NCI-H1105 treated with DMSO at 0.1 percent for 48 hours (cell line): ENCODE measurements around the gene CCNG2.
"Not testable (repeated sequence)": the region's sequence is repeated elsewhere in the genome, so short reads cannot be mapped to it uniquely, and the experiment has no call there.

Experiments
- DNase-seq: peaks from one replicate; lab custom pipeline; 2025; lab: John Stamatoyannopoulos, UW

The CCNG2 gene, protein sequence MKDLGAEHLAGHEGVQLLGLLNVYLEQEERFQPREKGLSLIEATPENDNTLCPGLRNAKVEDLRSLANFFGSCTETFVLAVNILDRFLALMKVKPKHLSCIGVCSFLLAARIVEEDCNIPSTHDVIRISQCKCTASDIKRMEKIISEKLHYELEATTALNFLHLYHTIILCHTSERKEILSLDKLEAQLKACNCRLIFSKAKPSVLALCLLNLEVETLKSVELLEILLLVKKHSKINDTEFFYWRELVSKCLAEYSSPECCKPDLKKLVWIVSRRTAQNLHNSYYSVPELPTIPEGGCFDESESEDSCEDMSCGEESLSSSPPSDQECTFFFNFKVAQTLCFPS

DNA sequence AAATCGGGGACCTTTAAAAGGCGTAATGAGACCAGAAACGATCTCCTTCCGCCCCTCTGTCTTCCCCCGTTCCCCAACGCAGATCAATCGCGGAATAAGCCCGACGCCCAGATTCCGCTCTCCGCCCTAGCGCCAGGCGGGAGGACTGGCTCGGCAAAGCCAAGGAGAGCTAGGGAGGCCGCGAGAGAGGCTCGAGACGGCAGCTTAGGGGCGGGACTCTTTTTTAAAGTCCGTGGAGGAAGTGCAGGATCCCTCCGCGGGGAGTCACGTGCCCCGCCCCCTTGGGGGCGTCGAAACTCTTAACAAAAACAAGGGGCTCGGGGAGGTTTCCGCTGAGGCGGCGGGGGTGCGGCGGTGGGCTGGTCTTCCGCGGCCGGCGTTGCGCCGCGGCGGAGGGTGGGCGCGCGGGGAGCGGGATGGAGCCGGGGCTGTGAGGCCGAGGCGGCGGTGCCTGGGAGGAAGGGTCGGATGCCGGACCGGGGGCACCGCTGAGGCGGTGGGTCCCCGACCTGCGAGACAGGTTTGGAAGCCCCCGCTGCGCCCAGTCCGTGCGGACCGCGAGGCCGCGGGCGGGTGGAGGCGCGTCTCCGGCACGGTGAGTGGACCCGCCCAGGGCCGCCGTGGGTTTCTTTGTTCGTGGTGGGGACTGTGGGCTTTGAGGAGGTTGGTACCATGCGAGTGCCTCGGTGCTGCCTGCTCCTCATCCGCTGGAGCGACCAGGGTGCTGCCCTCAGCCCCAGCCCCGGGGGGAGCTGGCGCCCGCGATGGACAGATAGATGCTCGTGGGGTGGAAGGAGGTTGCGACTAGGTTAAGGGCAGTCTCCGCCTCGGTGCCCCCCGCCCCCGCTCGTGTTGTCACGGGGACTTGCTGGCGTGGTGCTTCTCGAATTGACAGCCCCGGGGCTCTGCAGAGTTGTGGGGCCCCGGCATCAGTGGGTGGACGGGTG lies at the start of gene CCNG2:
TSS of gene CCNG2 (plus strand) at position 296 of the 947 bp plus-strand sequence. CDS start 1,326 bp downstream, outside the sequence.
- DNase-seq: peak; percentile 89

DNA sequence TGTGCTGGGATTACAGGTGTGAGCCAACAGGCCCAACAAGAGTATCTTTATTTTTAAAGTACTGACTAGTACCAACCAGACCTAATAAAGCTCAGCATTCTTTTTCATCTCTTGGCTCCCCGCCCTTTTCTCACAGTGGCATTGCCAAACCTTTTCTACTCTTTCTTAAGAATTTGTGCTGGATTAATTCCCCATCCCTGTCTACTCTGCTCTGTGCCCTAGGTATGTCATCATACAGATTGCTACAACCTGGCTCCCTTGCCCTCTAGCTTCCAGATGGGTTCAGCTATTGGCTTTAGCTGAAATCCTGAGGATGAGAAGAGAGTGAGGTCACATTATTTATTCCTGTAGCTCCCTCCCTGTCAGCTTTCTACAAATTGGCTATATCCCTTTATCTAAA lies 46.3 kb upstream of the CCNG2 start:
- DNase-seq: no peak

DNA sequence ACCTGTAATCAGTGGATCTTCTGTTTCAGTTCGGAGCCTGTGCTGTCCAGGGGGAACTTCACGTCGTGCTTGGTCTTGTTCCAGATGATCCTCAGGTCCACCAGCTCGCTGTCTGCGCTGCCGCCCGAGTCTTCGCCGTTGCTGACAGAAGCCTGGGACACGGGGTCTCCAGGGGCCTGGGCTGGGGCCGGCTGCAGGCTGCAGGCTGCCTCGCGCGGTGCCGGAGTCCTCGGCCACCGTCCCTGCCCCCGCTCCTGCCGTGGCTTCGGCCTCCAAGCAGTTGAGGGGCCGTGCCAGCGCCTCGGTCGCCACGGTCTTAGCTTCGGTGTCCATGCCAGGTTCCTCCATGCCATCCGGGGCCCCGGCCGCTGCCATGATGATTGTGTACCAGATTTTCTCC lies 43.9 kb upstream of the CCNG2 start:
- DNase-seq: no peak

DNA sequence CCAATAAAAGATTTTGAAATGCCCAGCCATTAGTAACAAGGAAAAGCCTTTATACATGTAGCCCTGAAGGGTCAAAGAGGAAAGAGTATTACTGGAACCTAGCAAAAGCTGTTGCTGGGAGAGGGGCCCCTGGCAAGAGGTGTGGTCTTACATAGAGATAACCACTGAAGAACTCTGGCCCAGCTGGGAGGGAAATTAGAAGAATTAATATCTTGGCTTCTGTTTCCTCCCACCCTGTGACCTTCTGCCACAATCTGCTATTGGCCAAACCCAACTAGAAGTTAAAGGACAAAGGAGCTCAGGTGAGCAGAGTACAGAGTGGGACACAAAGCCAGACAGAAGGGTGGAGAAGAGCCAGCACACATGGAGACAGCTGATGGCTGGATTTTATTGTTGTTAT lies 39.3 kb upstream of the CCNG2 start:
- no peak for DNase-seq

DNA sequence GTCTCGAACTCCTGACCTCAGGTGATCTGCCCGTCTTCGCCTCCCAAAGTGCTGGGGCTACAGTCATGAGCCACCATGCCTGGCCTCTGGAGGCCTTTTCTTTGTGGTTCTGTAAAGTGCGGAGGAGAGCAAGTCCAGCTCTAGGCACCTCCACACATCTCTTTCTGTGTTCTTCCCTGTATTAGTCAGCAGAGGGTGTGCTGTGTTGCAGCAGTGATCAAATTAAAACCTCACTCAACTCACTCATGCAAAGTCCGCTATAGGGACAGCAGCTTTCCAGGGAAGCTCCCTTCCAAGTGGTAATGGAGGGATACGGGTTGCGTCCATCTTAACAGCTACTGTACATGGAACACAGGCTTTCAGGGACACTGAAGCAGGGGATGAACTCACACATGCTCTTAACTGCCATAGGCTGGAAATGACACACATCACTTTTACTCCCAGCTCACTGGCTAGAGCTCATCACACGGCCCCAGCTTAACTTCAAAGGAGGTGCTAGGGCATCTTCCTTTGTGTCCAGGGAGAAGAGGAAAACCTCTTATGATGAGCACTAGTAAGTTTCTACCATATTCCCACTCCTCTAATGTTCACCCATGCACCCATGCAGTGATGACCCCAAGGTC lies 36.0 kb upstream of the CCNG2 start:
- DNase-seq: no peak

DNA sequence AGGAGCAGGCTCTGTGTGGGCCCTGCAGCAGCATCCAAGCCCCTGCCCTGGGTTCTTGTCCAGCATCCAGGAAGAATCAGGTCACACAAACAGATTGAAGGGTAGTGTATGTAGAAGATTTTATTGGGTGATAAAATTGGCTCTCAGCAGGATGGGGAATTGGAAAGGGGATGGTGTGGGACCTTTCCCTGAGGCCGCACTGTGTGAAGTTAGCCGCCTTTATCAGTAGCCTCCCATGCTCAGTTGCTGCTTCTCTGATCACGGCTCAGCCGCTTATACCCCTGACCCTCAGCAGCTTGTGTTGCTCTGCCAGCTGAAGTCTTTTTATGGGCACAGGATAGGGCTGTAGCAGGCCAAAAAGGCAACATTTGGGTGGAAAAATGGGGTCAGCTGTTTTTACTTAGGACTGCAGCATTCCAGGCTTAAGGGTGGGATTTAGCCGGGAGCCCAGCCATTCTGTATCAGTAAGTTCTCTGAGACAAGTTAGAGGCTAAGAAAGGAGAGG lies 35.2 kb upstream of the CCNG2 start:
- no peak for DNase-seq

DNA sequence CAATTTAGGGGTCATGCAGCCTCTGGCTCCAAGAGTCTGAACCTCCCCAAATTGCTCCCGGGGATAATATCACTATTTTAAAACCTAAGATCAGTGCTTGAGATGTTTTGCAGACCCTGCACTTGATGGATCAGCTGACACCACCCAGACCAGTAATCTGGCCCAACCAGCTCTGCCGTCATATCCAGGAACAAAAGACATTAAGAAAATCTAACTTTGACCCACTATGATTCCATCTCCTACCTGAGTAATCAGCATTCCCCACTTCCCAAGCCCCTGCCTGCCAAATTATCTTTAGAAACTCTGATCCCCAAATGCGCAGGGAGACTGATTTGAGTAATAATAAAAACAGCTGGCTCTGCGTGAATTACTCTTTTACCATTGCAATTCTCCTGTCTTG lies 34.4 kb upstream of the CCNG2 start:
- no peak for DNase-seq

DNA sequence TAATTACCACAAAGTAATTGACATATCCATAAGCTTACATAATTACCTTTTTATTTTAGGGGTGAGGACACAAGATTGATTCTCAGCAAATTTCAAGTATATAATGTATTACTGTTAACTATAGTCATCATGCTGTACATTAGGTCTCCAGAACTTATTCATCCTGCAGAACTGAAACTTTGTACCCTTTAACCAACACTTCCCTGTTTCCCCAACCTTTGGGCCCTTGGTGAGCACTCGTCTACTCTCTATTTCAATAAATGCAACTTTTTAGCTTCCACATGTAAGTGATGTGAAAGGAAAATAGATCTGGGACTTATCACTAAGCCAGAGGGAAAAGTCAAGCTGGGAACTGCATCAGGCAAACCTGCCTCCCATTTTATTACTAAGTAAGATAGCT lies 33.6 kb upstream of the CCNG2 start:
- DNase-seq: no peak

DNA sequence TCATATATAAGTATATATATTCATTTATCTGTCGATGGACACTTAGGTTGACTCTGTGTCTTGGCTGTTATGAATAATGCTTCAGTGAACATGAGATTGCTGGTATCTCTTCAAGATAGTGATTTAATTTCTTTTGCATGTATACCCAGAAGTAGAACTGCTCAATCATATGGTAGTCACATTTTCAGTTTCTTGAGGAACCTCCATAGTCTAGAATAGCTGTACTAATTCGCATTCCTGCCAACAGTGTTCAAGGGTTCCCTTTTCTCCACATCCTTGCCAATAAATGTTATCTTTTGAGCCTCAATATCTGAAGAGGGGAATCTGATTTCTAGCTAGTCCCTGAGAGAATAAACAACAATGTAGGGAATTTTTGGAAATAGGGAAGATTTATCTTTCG lies 32.4 kb upstream of the CCNG2 start:
- DNase-seq: no peak

DNA sequence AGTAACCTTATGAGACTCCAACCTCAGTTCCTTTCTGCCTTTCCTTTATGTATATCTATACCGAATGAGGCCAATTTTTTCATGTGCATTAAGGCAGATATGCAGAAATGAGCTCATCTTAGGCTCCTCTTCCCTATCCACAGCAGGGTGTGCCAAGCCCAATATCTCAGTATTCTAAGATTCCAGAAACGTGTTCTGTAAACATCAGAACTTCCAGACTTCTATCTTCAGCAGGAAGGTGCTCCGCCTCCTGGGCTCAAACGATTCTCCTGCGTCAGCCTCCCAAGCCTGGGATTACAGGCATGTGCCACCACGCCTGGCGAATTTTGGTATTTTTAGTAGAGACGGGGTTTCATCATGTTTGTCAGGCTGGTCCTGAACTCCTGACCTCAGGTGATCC lies 31.0 kb upstream of the CCNG2 start:
- no peak for DNase-seq

DNA sequence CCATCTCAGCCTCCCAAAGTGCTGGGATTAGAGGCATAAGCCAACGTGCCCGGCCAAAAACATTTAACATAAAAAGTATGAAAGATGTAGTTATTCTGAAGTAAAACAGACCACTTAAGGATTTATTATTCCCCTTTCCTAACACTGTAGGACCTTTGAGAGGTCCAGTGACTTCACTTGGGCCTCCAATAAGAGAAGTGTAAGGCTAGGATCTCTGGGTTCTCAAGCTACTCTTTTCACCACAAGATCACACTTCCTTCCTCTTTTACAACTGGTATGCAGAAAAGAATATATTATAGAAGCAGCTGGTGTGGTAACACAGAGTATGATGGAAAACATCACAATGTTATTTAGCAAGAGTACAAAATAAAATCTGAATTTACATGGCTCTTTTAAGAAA lies 30.2 kb upstream of the CCNG2 start:
- DNase-seq: no peak

DNA sequence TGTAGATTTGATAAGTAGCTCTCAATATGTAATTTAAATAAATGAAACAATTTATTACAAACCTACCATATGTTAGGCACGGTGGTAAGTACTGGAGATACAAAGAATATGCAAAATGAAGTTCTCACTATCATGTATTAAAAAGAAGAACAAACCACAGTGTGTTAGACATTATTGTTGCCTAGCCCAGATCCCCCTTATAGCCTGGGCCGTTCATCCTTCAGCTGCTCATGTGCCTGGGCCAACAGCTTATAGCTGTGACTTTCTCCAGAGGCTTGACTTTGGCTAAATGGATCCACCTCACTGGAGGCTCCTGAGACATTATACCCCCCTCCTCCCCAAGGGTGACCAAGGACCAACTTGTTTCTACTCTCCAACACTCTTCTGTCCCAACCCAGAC lies 29.8 kb upstream of the CCNG2 start:
- DNase-seq: no peak

DNA sequence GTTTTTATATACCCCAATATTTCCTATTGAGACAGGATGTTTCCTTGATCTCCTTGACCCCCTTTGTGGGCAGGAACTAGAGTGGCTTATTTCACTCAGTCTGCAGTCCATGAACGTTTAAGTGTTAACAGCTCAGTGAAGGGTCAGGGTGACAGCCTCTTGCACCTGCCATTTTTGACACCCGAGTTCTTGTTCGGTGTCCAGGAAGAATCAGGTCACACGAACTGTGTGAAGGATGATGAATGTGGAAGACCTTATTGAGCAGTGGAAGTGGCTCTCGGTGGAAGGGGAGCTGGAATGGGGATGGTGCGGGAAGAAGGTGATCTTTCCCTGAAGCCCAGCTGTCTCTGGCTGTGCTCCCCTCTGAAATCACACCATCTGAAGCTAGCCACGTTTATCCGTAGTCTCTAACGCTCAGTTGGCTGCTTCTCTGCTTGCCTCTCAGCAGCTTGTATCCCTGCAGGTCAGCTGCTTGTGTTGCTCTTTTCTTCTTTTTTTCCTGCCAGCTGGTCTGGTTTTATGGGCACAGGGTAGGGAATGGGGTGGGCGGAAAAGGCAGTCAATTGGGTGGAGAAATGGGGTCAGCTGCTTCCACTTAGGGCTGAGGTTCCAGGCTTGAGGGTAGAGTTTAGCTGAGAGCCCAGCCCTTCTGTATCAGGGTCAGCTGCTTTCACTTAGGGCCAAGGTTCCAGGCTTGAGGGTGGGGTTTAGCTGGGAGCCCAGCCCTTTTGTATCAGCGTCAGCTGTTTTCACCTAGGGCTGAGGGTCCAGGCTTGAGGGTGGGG lies 29.0 kb upstream of the CCNG2 start:
- no peak for DNase-seq

DNA sequence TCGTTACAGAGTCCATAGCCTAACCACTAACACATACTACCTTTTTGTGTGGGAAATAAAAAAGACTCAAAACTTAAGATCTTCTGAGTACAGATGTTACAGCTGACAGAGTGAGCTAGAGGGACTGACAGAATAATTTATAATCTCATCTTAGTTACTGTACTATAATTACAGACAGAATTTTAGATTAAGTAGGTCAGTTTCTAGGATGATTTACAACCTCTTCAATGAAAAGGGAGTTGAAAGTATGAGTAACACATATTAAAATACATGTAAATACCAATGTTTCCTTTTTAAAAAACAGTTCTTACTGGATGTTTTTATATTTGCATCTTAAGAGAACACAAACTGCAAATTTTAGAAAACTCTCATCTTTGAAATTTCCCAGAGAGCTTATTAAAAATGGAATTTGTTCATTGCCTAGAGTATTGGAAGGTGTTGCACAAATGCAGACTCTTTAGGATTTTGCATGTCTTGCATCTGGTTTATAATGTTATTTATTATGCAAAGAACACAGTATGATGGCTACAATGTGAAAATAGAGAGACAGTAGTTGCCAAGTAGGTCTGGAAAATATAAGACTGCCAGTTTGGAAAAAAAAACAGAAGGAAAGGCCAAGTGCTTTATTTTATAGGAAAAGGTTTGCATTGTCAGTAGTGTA lies 24.2 kb upstream of the CCNG2 start:
- no peak for DNase-seq

DNA sequence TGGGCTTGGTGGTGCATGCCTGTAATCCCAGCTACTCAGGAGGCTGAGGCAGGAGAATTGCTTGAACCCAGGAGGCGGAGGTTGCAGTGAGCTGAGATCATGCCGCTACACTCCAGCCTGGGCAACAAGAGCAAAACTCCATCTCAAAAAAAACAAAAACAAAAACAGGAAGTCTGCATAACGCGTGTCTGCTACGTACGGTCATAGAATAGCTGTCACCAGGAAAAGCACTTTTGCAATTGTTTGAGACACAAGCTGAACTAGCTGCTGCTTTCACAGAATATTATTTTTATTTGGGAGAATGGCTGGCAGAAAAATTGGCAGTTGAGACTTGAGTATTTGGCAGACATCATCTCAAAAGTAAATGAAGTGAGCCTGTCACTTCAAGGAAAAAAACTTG lies 19.6 kb upstream of the CCNG2 start:
- DNase-seq: not testable (repeated sequence)

DNA sequence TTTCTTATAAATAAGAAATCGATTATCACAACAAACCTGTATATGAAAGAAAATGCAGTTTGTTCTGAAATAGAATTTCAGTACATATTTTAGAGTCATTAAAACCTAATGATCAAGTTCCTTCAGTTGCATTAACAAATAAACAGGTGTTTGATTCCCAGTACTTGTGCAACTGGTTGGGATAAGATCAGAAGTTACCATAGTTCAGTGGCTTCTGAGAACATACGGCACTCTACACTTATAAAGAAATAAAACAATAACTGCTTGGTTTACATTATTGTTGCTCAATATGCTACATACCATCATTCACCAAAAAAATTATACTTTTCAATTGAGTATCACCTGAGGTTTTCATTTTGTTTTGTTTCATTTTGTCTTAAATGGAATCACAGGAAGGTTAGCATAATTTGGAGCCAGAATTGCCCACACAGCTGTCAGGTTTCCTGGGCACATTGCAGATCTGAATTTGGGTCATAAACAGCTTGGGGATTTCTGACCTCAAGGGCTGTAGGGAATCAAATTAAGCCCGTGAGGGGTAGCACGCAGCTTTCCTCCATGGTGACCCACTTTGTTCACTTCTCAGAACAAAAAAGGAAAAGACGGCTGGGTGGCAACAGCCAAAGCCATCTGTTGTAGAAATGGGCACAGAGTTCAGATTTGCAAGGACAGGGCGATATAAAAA lies 14.9 kb upstream of the CCNG2 start:
- DNase-seq: no peak

DNA sequence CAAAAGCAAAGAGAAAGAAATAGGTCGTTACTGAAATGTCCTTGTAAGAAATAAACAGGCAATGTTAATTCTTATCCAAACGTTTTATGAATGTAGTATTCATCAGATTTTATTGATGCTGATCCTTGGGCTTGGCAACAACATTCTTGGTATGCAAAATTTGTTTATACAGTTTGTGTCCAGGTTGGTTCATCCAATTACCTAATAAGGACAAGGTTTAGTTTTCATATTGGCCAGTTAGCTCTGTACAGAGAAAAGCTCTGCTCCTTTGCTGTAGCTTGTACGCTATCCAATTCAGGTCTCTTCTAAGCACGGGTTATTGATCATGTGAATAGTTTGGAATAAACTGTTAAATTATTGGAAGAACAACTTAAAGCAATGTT lies 14.4 kb upstream of the CCNG2 start:
- no peak for DNase-seq

DNA sequence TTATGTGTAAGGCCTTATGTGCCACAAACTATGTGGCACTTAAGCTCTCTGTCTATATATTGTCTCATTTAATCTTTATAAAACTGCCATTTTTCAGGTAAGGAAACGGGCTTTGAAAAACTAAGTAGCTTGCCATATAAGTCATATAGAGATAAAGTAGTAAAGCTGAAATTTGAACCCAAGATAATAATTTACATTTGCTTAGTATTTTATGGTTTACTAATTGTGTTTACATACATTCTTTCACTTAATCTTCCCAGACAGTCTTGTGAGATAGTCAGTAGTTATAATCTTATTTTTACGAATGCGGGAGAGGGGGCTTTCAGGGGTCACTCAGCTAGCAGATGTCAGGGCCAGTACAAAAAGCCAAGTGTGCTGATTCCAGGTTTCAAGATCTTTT lies 13.9 kb upstream of the CCNG2 start:
- DNase-seq: no peak

DNA sequence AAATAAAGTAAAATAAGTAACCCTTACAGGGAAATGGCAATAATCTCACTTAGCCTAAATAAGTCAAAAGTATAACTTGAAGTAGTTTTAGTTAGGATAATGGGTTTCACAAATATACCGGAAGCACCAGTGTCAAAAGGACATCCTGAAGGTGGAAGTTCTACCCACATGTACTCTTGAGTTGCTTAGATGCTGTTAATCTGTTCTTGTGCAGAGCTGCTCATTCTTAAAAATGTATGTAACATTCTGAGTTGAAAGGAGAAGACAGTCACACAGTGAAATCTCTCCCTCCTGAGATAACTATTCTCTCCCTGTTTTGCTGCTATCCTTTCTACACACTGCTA lies 11.2 kb upstream of the CCNG2 start:
- DNase-seq: no peak

DNA sequence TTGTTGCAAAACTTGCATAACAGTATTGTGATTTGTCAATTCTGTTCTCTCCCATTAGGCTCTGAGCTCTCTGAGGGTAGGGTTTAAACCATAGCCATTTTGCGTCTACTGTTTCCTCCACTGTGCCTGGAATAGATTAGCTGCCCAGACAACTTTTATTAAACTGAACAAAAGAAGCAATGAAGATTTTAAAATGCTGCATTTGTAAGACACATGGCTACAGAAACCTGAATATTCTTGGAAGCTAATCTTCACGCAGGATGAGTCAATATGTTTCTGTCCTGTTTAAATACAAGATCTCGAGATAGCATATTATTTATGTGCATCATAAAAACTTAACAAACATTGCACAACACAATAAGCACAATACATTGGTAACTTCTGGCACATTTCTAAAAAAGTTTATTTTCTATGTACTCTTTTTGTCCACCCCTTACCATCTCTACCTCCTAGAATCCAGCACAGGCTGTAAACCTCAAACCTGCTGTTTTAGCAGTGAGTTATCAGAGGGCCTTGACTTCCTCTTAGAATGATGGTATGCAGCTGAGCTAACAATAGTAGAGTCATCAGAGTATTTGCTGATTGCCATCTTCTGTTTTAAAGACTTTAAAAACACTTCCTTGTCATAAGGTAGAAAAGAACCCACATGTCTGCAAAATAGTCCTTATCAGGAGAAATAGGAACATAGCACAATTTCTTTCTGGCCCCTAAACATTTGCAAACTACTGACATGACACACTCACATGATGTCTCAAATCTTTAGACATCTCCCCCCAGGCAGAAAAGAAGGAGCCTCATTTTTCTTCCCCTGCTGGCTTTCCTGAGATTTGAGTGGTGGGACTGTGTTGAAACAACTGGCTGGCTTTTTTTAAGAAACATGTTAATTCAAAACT lies 10.6 kb upstream of the CCNG2 start:
- DNase-seq: no peak
